RWPE2 (cell line): ENCODE measurements around the gene ACAD8.
A peak's percentile ranks its signal among the peaks of the same experiment; 100 is the strongest.

Experiments used
- ATAC-seq: fragments of 200-7000 bp; cut with Tn5 transposase; 3 replicates; pipeline ENCODE4 v1.9.1; 2021; ENCODE audit warnings: low read depth
- DNase-seq: peaks from one replicate; pipeline ENCODE4 v3.0.0-alpha.2; 2020; ENCODE audit warnings: low spot score
- H3K27ac ChIP-seq: fragments of 450-650 bp; 2 replicates; pipeline ENCODE4 v1.5.1; 2017; ENCODE audit warnings: mild to moderate bottlenecking; ENCODE audit not compliant: poor library complexity, severe bottlenecking
- H3K27me3 ChIP-seq: fragments of 250-450 bp; sonication (Bioruptor Pico); 2 replicates; pipeline ENCODE4 v1.5.1; 2021; ENCODE audit warnings: mild to moderate bottlenecking, moderate library complexity; ENCODE audit not compliant: insufficient read depth, poor library complexity, severe bottlenecking
- H3K36me3 ChIP-seq: fragments of 250-450 bp; sonication (Bioruptor Pico); 2 replicates; pipeline ENCODE4 v1.5.1; 2020; ENCODE audit warnings: low read depth, mild to moderate bottlenecking, moderate library complexity
- H3K4me1 ChIP-seq: fragments of 250-450 bp; sonication (Bioruptor Pico); 2 replicates; pipeline ENCODE4 v1.5.1; 2021; ENCODE audit warnings: mild to moderate bottlenecking, moderate library complexity; ENCODE audit not compliant: insufficient read depth, poor library complexity, severe bottlenecking
- H3K4me3 ChIP-seq: fragments of 250-450 bp; sonication (Bioruptor Pico); 2 replicates; pipeline ENCODE4 v1.5.1; 2021; ENCODE audit warnings: mild to moderate bottlenecking, moderate library complexity; ENCODE audit not compliant: severe bottlenecking
- H3K9me3 ChIP-seq: fragments of 250-450 bp; sonication (Bioruptor Pico); 2 replicates; pipeline ENCODE4 v1.5.1; 2021; ENCODE audit warnings: mild to moderate bottlenecking, moderate library complexity; ENCODE audit not compliant: severe bottlenecking
- CTCF ChIP-seq: fragments of 450-650 bp; IDR thresholded peaks from one replicate; pipeline ENCODE4 v1.5.1; 2017; ENCODE audit warnings: mild to moderate bottlenecking, moderate library complexity; ENCODE audit not compliant: poor library complexity, severe bottlenecking

The ACAD8 gene

GRCh38 chr11:134243913-134244312, 9.5 kb upstream of the ACAD8 start:
- Histone ChIP-seq H3K27me3 (no peaks in the 10 kb centered on the region), H3K36me3 (peaks cover 57% of the 10 kb centered on the region), H3K4me1 (no peaks in the 10 kb centered on the region), H3K27ac (no peak overlapping the region), H3K9me3 (no peaks in the 10 kb centered on the region), H3K4me3 (no peak overlapping the region)
- TF ChIP-seq CTCF = no peak
- no peak for ATAC-seq
- no peak for DNase-seq

GRCh38 chr11:134244593-134244992, 8.8 kb upstream of the ACAD8 start:
- H3K4me3 ChIP-seq = no peak overlapping the region
- H3K9me3 ChIP-seq = no peaks in the 10 kb centered on the region
- peak; percentile 42 for TF ChIP-seq CTCF
- no peaks in the 10 kb centered on the region for H3K4me1 ChIP-seq
- ATAC-seq = peak; percentile 69
- DNase-seq = no peak
- no peaks in the 10 kb centered on the region for H3K27me3 ChIP-seq
- peaks cover 60% of the 10 kb centered on the region for H3K36me3 ChIP-seq
- H3K27ac ChIP-seq = no peak overlapping the region

- DNase-seq (no peak), ATAC-seq (no peak)
- H3K4me3 ChIP-seq = no peak overlapping the region
- H3K4me1 ChIP-seq = no peaks in the 10 kb centered on the region
- H3K36me3 ChIP-seq = peaks cover 60% of the 10 kb centered on the region
- no peak overlapping the region for H3K27ac ChIP-seq
- H3K27me3 ChIP-seq = no peaks in the 10 kb centered on the region
- TF ChIP-seq CTCF = no peak
- no peaks in the 10 kb centered on the region for H3K9me3 ChIP-seq
Measured at GRCh38 chr11:134245434-134245833, 7.9 kb upstream of the ACAD8 start.

GRCh38 chr11:134246100-134246499, 7.3 kb upstream of the ACAD8 start:
- no peak for ATAC-seq
- DNase-seq = no peak
- Histone ChIP-seq H3K9me3 (no peaks in the 10 kb centered on the region), H3K27ac (no peak overlapping the region), H3K4me3 (no peak overlapping the region), H3K4me1 (no peaks in the 10 kb centered on the region), H3K27me3 (no peaks in the 10 kb centered on the region), H3K36me3 (peaks cover 62% of the 10 kb centered on the region)
- no peak for TF ChIP-seq CTCF

GRCh38 chr11:134246678-134247077, 6.7 kb upstream of the ACAD8 start:
- peaks cover 68% of the 10 kb centered on the region for H3K36me3 ChIP-seq
- H3K4me1 ChIP-seq = no peaks in the 10 kb centered on the region
- H3K27ac ChIP-seq = no peak overlapping the region
- no peak overlapping the region for H3K4me3 ChIP-seq
- no peak for TF ChIP-seq CTCF
- ATAC-seq (no peak), DNase-seq (no peak)
- H3K9me3 ChIP-seq = no peaks in the 10 kb centered on the region
- no peaks in the 10 kb centered on the region for H3K27me3 ChIP-seq
